Fibroblast of pulmonary artery (primary cell): Measurements from ENCODE around the gene TTC3.

ENCODE experiments used
- DNase-seq: peaks from one replicate; pipeline ENCODE4 v3.0.0-alpha.2; 2010; ENCODE audit warnings: low read depth
- H3K4me3 ChIP-seq: replicated peaks from 2 replicates; pipeline ENCODE4 v1.5.1; 2011; ENCODE audit warnings: low read depth, mild to moderate bottlenecking, control low read depth, low read length, moderate library complexity
- CTCF ChIP-seq: IDR thresholded peaks from 2 replicates; pipeline ENCODE4 v1.5.1; 2011; ENCODE audit warnings: mild to moderate bottlenecking, control low read depth, low read length, inconsistent platforms; ENCODE audit errors: missing control alignments

Gene TTC3

GRCh38 chr21:37146320-37147235 is 73.5 kb downstream of the TTC3 start:
- H3K4me3 ChIP-seq: no peak overlapping the region
- peak; percentile 45 for DNase-seq
- TF ChIP-seq CTCF: no peak

- H3K4me3 ChIP-seq: no peak overlapping the region
- TF ChIP-seq CTCF: no peak
- DNase-seq: peak; percentile 85
Observed at GRCh38 chr21:37149411-37149810, 76.4 kb downstream of the TTC3 start.

GRCh38 chr21:37153196-37153934 is 80.3 kb downstream of the TTC3 start:
- H3K4me3 ChIP-seq: no peak overlapping the region
- TF ChIP-seq CTCF: no peak
- peak; percentile 90 for DNase-seq

- no peak overlapping the region for H3K4me3 ChIP-seq
- peak; percentile 63 for DNase-seq
- no peak for TF ChIP-seq CTCF
Observed at GRCh38 chr21:37153935-37154350, 80.9 kb downstream of the TTC3 start.

- no peak for TF ChIP-seq CTCF
- peak; percentile 17 for DNase-seq
- no peak overlapping the region for H3K4me3 ChIP-seq
Observed at GRCh38 chr21:37155186-37155585, 82.1 kb downstream of the TTC3 start.

GRCh38 chr21:37157938-37158337 is 84.9 kb downstream of the TTC3 start:
- no peak overlapping the region for H3K4me3 ChIP-seq
- no peak for TF ChIP-seq CTCF
- no peak for DNase-seq
